A673 (cell line): ENCODE measurements around the gene SLC44A3. TPM values are rescaled to one million over a fixed set of nuclear protein-coding genes. Genes with fewer than 3 reads are reported as not detected.
A peak's percentile ranks its signal among the peaks of the same experiment; 100 is the strongest.

Source experiments
- BruUV-seq: library from RNA; stranded (reverse); fragments of 400-500 nt; replicated peaks from 2 replicates; lab custom pipeline; 2021; lab: Mats Ljungman, UMichigan
- CTCF ChIA-PET: fragments of 300-600 bp; sonication (Branson Sonifier 250); formaldehyde crosslinking; loops from one replicate; lab custom pipeline; 2022; ENCODE audit warnings: antibody characterized with exemption; lab: Charles Lee
- POLR2A ChIA-PET: fragments of 300-600 bp; sonication (Branson Sonifier 250); formaldehyde crosslinking; loops from one replicate; lab custom pipeline; 2022; ENCODE audit warnings: antibody characterized with exemption; ENCODE audit not compliant: low non-redundant PET; lab: Charles Lee
- DNase-seq: peaks from one replicate; pipeline ENCODE4 v3.0.0-alpha.2; 2015; ENCODE audit warnings: low spot score
- H3K27ac ChIP-seq: fragments of 200-600 bp; sonication (generic); 2 replicates; pipeline ENCODE4 v1.5.1; 2016; ENCODE audit warnings: mixed run types, low read depth, mild to moderate bottlenecking, mixed read lengths, antibody characterized with exemption, low read length; ENCODE audit not compliant: poor library complexity, severe bottlenecking
- H3K27me3 ChIP-seq: fragments of 200-600 bp; sonication (generic); replicated peaks from 2 replicates; pipeline ENCODE4 v1.6.1; 2017; ENCODE audit warnings: mixed run types, low read depth, mild to moderate bottlenecking, mixed read lengths, antibody characterized with exemption, low read length; ENCODE audit not compliant: insufficient read depth, poor library complexity
- H3K36me3 ChIP-seq: fragments of 200-600 bp; sonication (generic); 2 replicates; pipeline ENCODE4 v1.6.1; 2016; ENCODE audit warnings: mixed run types, mild to moderate bottlenecking, mixed read lengths, antibody characterized with exemption, low read length; ENCODE audit not compliant: insufficient read depth, poor library complexity, severe bottlenecking
- H3K4me1 ChIP-seq: fragments of 200-600 bp; sonication (generic); 2 replicates; pipeline ENCODE4 v1.6.1; 2017; ENCODE audit warnings: mixed run types, mild to moderate bottlenecking, mixed read lengths, antibody characterized with exemption, low read length; ENCODE audit not compliant: insufficient read depth, poor library complexity, severe bottlenecking
- H3K4me3 ChIP-seq: fragments of 200-600 bp; sonication (generic); 2 replicates; pipeline ENCODE4 v1.5.1; 2016; ENCODE audit warnings: low read depth, mixed run types, mild to moderate bottlenecking, mixed read lengths, low read length; ENCODE audit not compliant: poor library complexity, severe bottlenecking
- H3K9me3 ChIP-seq: fragments of 200-600 bp; sonication (generic); 2 replicates; pipeline ENCODE4 v1.6.1; 2016; ENCODE audit warnings: mixed run types, low read depth, mild to moderate bottlenecking, mixed read lengths, antibody characterized with exemption, low read length; ENCODE audit not compliant: poor library complexity, severe bottlenecking
- EZH2 ChIP-seq: fragments of 200-600 bp; sonication (generic); IDR thresholded peaks from 2 replicates; pipeline ENCODE4 v1.6.1; 2017; ENCODE audit warnings: borderline replicate concordance, low read depth, mild to moderate bottlenecking, mixed read lengths, antibody characterized with exemption, low read length; ENCODE audit not compliant: poor library complexity, severe bottlenecking
- intact Hi-C: fragments of 100-400 bp; cut with micrococcal nuclease; formaldehyde crosslinking; loops from one replicate; pipeline ENCODE4 v1.10.0; 2022; ENCODE audit not compliant: unreplicated experiment
- total RNA-seq: library from RNA; stranded (reverse); gene quantifications from 2 replicates; pipeline ENCODE4 v1.2.3, GENCODE V29; 2021
- TF ChIP-seq, protein P1 (sequence below): fragments of 300-800, 200-600 bp; sonication (generic); conservative IDR thresholded peaks from 2 replicates; pipeline ENCODE4 v1.5.1; 2017; ENCODE audit warnings: low read depth, mild to moderate bottlenecking, antibody characterized with exemption, low read length, moderate library complexity, mixed read lengths

SLC44A3 gene
- total RNA-seq, 1 experiment from 2014 or later: not detected

DNA sequence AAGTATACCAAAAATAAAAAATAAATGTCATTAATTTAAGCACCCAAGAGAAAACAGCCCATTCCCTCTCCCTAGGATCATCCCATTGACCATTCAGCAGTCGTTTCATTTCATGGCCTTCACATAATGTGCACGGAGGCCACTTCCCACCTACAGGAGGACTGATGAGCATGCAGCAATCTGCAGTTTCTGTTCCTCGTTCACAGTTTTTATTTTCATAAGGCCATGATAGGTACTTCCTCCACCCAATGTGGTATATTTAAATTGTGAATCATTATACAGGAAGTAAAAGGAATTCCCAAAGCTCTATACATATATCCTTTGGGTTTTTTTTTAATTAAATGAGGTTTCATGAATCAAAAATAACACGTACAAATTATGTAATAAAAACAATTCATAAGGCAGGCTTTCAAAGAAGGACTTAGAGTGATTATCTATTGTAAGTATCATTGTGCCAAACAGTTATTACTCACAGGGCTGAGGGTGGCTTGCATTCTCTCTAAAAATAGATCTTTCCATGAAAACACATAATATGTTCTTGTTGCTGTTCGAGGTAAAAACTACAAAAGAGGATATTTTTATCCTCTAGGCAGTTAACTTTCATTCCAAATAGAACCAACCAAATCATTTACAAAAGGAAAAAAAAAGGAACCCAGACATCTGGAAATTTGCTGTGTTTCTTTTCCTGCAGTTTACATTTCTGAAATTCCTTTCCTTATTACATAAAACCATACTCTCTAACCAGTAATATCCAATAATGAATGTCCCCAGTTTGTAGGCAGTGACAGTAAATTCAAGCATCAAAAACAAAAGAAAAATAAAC lies 27.5 kb upstream of the SLC44A3 start:
- no peak for TF ChIP-seq EZH2
- TF ChIP-seq, protein P1, sequence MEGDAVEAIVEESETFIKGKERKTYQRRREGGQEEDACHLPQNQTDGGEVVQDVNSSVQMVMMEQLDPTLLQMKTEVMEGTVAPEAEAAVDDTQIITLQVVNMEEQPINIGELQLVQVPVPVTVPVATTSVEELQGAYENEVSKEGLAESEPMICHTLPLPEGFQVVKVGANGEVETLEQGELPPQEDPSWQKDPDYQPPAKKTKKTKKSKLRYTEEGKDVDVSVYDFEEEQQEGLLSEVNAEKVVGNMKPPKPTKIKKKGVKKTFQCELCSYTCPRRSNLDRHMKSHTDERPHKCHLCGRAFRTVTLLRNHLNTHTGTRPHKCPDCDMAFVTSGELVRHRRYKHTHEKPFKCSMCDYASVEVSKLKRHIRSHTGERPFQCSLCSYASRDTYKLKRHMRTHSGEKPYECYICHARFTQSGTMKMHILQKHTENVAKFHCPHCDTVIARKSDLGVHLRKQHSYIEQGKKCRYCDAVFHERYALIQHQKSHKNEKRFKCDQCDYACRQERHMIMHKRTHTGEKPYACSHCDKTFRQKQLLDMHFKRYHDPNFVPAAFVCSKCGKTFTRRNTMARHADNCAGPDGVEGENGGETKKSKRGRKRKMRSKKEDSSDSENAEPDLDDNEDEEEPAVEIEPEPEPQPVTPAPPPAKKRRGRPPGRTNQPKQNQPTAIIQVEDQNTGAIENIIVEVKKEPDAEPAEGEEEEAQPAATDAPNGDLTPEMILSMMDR: no peak
- Histone ChIP-seq H3K27me3 (no peaks in the 10 kb centered on the region), H3K9me3 (no peaks in the 10 kb centered on the region), H3K4me3 (no peak overlapping the region), H3K36me3 (no peaks in the 10 kb centered on the region), H3K4me1 (peaks cover 9% of the 10 kb centered on the region), H3K27ac (no peak overlapping the region)
- BruUV-seq: no TSS peak
- DNase-seq: peak; percentile 19
- POLR2A ChIA-PET: no interaction called here
- CTCF ChIA-PET: no interaction called here
- intact Hi-C loops: no loop called here

DNA sequence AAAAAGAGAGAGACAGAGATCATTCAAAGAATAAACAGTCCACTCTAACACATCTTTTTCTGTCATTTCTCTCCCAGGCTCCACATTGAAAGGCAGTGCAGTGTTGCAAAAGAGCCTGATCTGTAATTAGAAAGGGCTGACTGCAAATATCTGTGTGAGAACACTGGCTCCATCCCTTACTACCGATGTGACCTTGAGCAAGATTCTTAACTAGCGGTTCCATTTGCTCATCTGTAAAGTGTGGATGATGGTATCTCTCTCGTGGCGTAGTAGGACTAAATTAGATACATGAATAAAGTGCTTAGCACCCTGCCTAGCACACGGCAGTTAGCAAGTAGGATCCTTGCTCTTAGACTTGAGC lies 26.9 kb upstream of the SLC44A3 start:
- BruUV-seq: no TSS peak

DNA sequence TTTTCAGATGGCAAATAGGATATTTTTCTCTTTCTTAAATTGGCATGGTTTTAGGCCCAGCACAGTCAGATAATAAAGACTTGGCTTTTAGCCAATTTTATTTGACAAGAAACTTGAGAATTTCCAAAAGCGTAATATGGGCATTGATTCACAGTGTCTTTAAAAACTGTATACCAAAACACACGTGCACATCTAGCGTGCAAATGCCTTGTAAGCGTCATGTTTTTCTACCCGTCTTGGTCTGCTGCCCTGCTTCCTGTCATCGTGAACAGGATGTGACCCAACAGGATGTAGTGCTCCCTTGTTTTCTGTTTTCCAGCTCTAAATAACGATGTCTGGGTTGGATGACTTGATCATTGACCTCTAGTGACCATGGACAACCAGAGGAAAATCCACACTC lies 24.7 kb upstream of the SLC44A3 start:
- Histone ChIP-seq H3K27ac (no peak overlapping the region), H3K9me3 (no peaks in the 10 kb centered on the region), H3K4me1 (peaks cover 9% of the 10 kb centered on the region), H3K4me3 (no peak overlapping the region), H3K36me3 (no peaks in the 10 kb centered on the region), H3K27me3 (no peaks in the 10 kb centered on the region)
- CTCF ChIA-PET: no interaction called here
- no peak for DNase-seq
- POLR2A ChIA-PET: no interaction called here
- no peak for TF ChIP-seq EZH2
- TF ChIP-seq, protein P1: no peak
- intact Hi-C loops: no loop called here
- BruUV-seq: no TSS peak

More for the DNA sequence above, 26.9 kb upstream of the SLC44A3 start:
- Histone ChIP-seq H3K4me1 (peaks cover 9% of the 10 kb centered on the region), H3K27ac (no peak overlapping the region), H3K9me3 (no peaks in the 10 kb centered on the region), H3K36me3 (no peaks in the 10 kb centered on the region), H3K4me3 (no peak overlapping the region), H3K27me3 (no peaks in the 10 kb centered on the region)
- CTCF ChIA-PET: no interaction called here
- TF ChIP-seq EZH2: no peak
- intact Hi-C loops: no loop called here
- POLR2A ChIA-PET: no interaction called here
- DNase-seq: no peak
